Right atrium auricular region (tissue), 2 donors: ENCODE data around the gene PPP1R1C. TPM values are rescaled to one million over a fixed set of nuclear protein-coding genes. Genes with fewer than 3 reads are reported as not detected.
A peak's percentile ranks its signal among the peaks of the same experiment; 100 is the strongest.

Experiments
- DNase-seq: peaks from one replicate; pipeline ENCODE4 v3.0.0-alpha.2; 2019; ENCODE audit warnings: low spot score
- H3K27ac ChIP-seq, 2 donors: fragments of 200-600 bp; sonication (generic); 1 replicate in 1 of 2; 2 replicates in 1 of 2; pipeline ENCODE4 v1.5.1; 2016 to 2019
- H3K27me3 ChIP-seq, 2 donors: fragments of 200-600 bp; sonication (generic); one replicate each; pipeline versions ENCODE4 v1.5.1 to v1.6.0; 2017 to 2019
- H3K36me3 ChIP-seq: fragments of 200-600 bp; sonication (generic); one replicate; pipeline ENCODE4 v1.5.1; 2016
- H3K4me1 ChIP-seq, 2 donors: fragments of 200-600 bp; sonication (generic); one replicate each; pipeline versions ENCODE4 v1.5.1 to v1.6.0; 2017 to 2019
- H3K4me3 ChIP-seq, 2 donors: fragments of 200-600 bp; sonication (generic); 1 replicate in 1 of 2; 2 replicates in 1 of 2; pipeline ENCODE4 v1.5.1; 2017 to 2019; ENCODE audit warnings: mild to moderate bottlenecking in 1 of 2, moderate library complexity in 1 of 2
- H3K9me3 ChIP-seq, 2 donors: fragments of 200-600 bp; sonication (generic); one replicate each; pipeline ENCODE4 v1.5.1; 2019
- total RNA-seq, 2 donors: library from RNA; depleted of rRNA; stranded (reverse); fragments of >200 nt; gene quantifications; one replicate each; pipeline ENCODE4 v1.1.0, GENCODE V29; 2016
- TF ChIP-seq, protein P1 (sequence below), 2 donors: fragments of 200-600 bp; sonication (generic); IDR thresholded peaks; one replicate each; pipeline ENCODE4 v1.5.1; 2019; ENCODE audit warnings: antibody characterized with exemption in 2 of 2

PPP1R1C gene
- total RNA-seq, 2 donors from 2014 or later = 5.4 to 14.5 TPM

DNA sequence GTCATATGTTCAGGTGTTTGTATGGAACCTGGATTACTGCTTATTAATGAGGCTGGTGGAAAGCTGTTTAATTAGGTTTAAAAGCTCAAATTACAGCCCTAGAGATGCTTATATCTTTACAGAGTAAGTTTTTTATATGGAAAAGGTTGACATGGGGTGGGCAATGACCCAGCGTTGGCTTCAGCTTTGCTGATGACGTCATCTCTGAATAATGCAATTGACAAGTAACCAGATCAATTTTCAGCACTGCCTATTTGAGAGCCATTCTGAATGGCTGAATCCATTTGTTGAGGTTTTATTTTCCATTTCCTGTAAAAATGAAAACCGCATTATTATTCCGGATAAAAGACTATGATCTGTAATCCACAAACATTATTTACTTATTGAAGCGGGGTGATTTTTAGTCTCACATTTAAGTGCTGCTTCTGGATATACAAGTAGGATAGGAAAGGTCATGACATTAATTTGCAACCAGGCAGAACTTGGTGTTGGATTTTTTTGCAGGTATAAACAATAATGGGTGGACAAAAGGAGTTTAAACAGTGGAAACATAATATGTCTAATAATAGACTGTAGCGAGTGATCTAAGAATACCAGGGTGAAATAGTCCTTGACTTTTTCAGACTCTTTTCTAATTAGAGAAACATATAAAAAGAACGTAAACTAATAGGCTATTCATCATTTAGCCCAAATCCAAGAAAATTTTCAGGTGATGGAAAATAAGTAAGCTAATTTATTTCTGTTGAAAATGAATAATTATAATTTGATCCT is 2.7 kb downstream of the PPP1R1C start:
- DNase-seq = no peak
- peaks cover 0 to 14% of the 10 kb centered on the region in 2 donors for H3K4me1 ChIP-seq
- TF ChIP-seq, protein P1, sequence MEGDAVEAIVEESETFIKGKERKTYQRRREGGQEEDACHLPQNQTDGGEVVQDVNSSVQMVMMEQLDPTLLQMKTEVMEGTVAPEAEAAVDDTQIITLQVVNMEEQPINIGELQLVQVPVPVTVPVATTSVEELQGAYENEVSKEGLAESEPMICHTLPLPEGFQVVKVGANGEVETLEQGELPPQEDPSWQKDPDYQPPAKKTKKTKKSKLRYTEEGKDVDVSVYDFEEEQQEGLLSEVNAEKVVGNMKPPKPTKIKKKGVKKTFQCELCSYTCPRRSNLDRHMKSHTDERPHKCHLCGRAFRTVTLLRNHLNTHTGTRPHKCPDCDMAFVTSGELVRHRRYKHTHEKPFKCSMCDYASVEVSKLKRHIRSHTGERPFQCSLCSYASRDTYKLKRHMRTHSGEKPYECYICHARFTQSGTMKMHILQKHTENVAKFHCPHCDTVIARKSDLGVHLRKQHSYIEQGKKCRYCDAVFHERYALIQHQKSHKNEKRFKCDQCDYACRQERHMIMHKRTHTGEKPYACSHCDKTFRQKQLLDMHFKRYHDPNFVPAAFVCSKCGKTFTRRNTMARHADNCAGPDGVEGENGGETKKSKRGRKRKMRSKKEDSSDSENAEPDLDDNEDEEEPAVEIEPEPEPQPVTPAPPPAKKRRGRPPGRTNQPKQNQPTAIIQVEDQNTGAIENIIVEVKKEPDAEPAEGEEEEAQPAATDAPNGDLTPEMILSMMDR (IDR thresholded peaks at IDR 0.05) = no peak
- H3K27ac ChIP-seq = peak overlapping the region; percentile 21 to 65
- no peaks in the 10 kb centered on the region for H3K36me3 ChIP-seq
- H3K9me3 ChIP-seq = no peaks in the 10 kb centered on the region
- H3K27me3 ChIP-seq = no peaks in the 10 kb centered on the region
- H3K4me3 ChIP-seq = no peak overlapping the region

GRCh38 chr2:181989099-181989498 is 3.4 kb downstream of the PPP1R1C start:
- no peak for DNase-seq
- peak overlapping the region; percentile 30 to 65 for H3K27ac ChIP-seq
- peaks cover 0 to 14% of the 10 kb centered on the region in 2 donors for H3K4me1 ChIP-seq
- no peak overlapping the region for H3K4me3 ChIP-seq
- TF ChIP-seq, protein P1 (IDR thresholded peaks at IDR 0.05) = no peak
- no peaks in the 10 kb centered on the region for H3K27me3 ChIP-seq
- no peaks in the 10 kb centered on the region for H3K9me3 ChIP-seq
- no peaks in the 10 kb centered on the region for H3K36me3 ChIP-seq

DNA sequence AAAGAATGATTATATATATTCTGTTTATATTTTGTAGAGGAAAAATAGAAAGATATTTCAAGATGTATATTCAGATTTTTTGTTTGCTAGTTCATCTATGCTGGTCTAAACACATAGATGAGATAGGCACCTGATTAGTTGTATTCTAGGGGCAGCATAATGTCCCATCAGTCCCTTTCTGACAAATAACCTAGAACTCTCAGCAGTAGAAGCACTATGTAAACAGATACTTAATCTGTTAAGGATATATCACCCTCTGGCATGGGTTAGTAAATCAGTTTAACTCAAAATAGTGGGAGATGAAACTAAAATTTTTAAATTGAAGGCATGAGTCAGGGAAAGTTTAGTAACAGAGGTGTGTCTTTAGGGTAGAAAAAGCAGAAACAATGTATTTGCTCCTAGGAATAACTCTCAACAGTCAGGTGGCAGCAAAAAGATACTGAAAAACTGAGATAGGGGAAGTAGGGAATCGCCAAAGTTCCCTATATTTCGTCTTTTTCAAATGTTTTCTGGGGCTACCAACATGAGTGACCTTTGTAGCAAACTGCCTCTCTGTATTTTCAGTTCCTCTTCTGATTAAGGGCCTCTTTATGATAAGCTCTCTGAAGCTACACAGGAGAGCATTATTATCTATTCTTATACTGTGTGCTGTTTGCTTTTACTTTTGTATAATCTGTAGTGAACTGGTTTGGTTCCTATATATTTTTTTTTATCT is 5.7 kb downstream of the PPP1R1C start:
- H3K27ac ChIP-seq = peak overlapping the region in 1 of 2 donors; percentile 57
- no peaks in the 10 kb centered on the region for H3K27me3 ChIP-seq
- no peak overlapping the region for H3K4me3 ChIP-seq
- TF ChIP-seq, protein P1 (IDR thresholded peaks at IDR 0.05) = no peak
- DNase-seq = no peak
- no peaks in the 10 kb centered on the region for H3K9me3 ChIP-seq
- no peaks in the 10 kb centered on the region for H3K4me1 ChIP-seq
- H3K36me3 ChIP-seq = no peaks in the 10 kb centered on the region

GRCh38 chr2:181992776-181993175 is 7.1 kb downstream of the PPP1R1C start:
- DNase-seq = no peak
- Histone ChIP-seq H3K9me3 (no peaks in the 10 kb centered on the region), H3K36me3 (no peaks in the 10 kb centered on the region), H3K27me3 (no peaks in the 10 kb centered on the region), H3K4me1 (no peaks in the 10 kb centered on the region), H3K27ac (no peak overlapping the region), H3K4me3 (no peak overlapping the region)
- TF ChIP-seq, protein P1 (IDR thresholded peaks at IDR 0.05) = no peak

DNA sequence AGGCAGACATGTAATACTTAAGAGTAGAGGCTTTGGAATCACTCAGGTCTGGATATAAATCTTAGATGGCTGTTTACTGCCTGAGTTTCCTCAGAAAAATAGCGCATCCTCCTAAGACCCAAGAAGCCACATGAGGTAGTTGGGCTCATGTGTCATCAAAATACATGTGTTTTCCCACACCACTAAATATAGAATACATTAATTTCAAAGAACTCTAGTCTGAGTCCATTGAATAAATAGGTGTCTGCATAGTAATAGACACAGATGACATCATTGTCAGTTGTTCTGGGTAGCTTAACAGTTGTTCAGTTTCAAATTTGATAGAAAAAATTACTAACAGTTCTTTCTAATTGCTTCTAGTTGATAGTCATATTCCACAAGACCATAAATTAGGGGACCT is 9.6 kb downstream of the PPP1R1C start:
- H3K27me3 ChIP-seq = no peaks in the 10 kb centered on the region
- TF ChIP-seq, protein P1 (IDR thresholded peaks at IDR 0.05) = no peak
- H3K27ac ChIP-seq = no peak overlapping the region
- DNase-seq = no peak
- H3K36me3 ChIP-seq = no peaks in the 10 kb centered on the region
- H3K4me1 ChIP-seq = no peaks in the 10 kb centered on the region
- no peaks in the 10 kb centered on the region for H3K9me3 ChIP-seq
- H3K4me3 ChIP-seq = no peak overlapping the region
